HG03280 (cell line): ENCODE results near the gene HHATL.

ENCODE experiments used
- ATAC-seq: cut with Tn5 transposase; IDR thresholded peaks from one replicate; pipeline ENCODE4 v1.9.1; 2021; ENCODE audit warnings: mild to moderate bottlenecking, moderate library complexity; ENCODE audit not compliant: unreplicated experiment

HHATL gene

GRCh38 chr3:42699511-42699971 is 3.1 kb downstream of the HHATL start:
- ATAC-seq: no peak

- no peak for ATAC-seq
These were observed 3.7 kb downstream of the HHATL start for GRCh38 chr3:42698911-42699230.

GRCh38 chr3:42698216-42698910 is 4.2 kb downstream of the HHATL start:
- ATAC-seq: no peak

- no peak for ATAC-seq
These were observed 5.1 kb downstream of the HHATL start for GRCh38 chr3:42697289-42698051.

GRCh38 chr3:42696356-42697288 is 6.0 kb downstream of the HHATL start:
- ATAC-seq: no peak

- no peak for ATAC-seq
These were observed 8.2 kb downstream of the HHATL start for GRCh38 chr3:42694366-42694765.

GRCh38 chr3:42693530-42693930 is 9.1 kb downstream of the HHATL start:
- ATAC-seq: no peak

GRCh38 chr3:42692667-42693529 is 9.7 kb downstream of the HHATL start:
- no peak for ATAC-seq

- no peak for ATAC-seq
These were observed 10.6 kb downstream of the HHATL start for GRCh38 chr3:42691816-42692666.

GRCh38 chr3:42690766-42691680 is 11.6 kb downstream of the HHATL start:
- no peak for ATAC-seq

GRCh38 chr3:42690191-42690590 is 12.4 kb downstream of the HHATL start:
- no peak for ATAC-seq

- no peak for ATAC-seq
These were observed 13.1 kb downstream of the HHATL start for GRCh38 chr3:42689421-42690014.

- no peak for ATAC-seq
These were observed 13.8 kb downstream of the HHATL start for GRCh38 chr3:42688487-42689420.

- no peak for ATAC-seq
These were observed 14.6 kb downstream of the HHATL start for GRCh38 chr3:42688016-42688415.

- ATAC-seq: no peak
These were observed 15.6 kb downstream of the HHATL start for GRCh38 chr3:42686832-42687650.
